HEK293 (cell line): ENCODE results near the gene HDAC1.
A peak's percentile ranks its signal among the peaks of the same experiment; 100 is the strongest.

Experiments
- MEIS1 ChIP-seq: sonication (generic); formaldehyde crosslinking; IDR thresholded peaks from 2 replicates; pipeline ENCODE4 v1.8.1; 2022; ENCODE audit warnings: missing genetic modification reagents, mild to moderate bottlenecking, borderline replicate concordance
- MYNN ChIP-seq: fragments of 450-650 bp; formaldehyde crosslinking; IDR thresholded peaks from 2 replicates; pipeline ENCODE4 v1.5.1; 2016; ENCODE audit warnings: missing biosample characterization, missing genetic modification characterization, borderline replicate concordance
- OSR2 ChIP-seq: fragments of 450-650 bp; formaldehyde crosslinking; IDR thresholded peaks from 2 replicates; pipeline ENCODE4 v1.5.1; 2016; ENCODE audit warnings: missing biosample characterization, missing genetic modification characterization
- PRDM6 ChIP-seq: fragments of 450-650 bp; formaldehyde crosslinking; IDR thresholded peaks from 2 replicates; pipeline ENCODE4 v1.5.1; 2017; ENCODE audit warnings: missing biosample characterization, missing genetic modification characterization
- SP3 ChIP-seq: fragments of 450-650 bp; formaldehyde crosslinking; IDR thresholded peaks from 2 replicates; pipeline ENCODE4 v1.5.1; 2016; ENCODE audit warnings: missing biosample characterization, missing genetic modification characterization
- ZBTB21 ChIP-seq: fragments of 450-650 bp; formaldehyde crosslinking; IDR thresholded peaks from 2 replicates; pipeline ENCODE4 v1.5.1; 2017; ENCODE audit warnings: missing biosample characterization, missing genetic modification characterization
- ZFHX2 ChIP-seq: fragments of 450-650 bp; formaldehyde crosslinking; conservative IDR thresholded peaks from 2 replicates; pipeline ENCODE4 v1.5.1; 2016; ENCODE audit warnings: missing biosample characterization, missing genetic modification characterization
- ZNF10 ChIP-seq: fragments of 450-650 bp; formaldehyde crosslinking; IDR thresholded peaks from 2 replicates; pipeline ENCODE4 v1.5.1; 2017; ENCODE audit warnings: missing biosample characterization, missing genetic modification characterization
- ZNF132 ChIP-seq: fragments of 450-650 bp; formaldehyde crosslinking; IDR thresholded peaks from 2 replicates; pipeline ENCODE4 v1.5.1; 2017; ENCODE audit warnings: missing biosample characterization, missing genetic modification characterization, borderline replicate concordance
- ZNF138 ChIP-seq: fragments of 450-650 bp; formaldehyde crosslinking; IDR thresholded peaks from 2 replicates; pipeline ENCODE4 v1.5.1; 2016; ENCODE audit warnings: missing biosample characterization, missing genetic modification characterization, borderline replicate concordance
- ZNF202 ChIP-seq: fragments of 450-650 bp; formaldehyde crosslinking; IDR thresholded peaks from 2 replicates; pipeline ENCODE4 v1.5.1; 2016; ENCODE audit warnings: missing biosample characterization, missing genetic modification characterization, borderline replicate concordance
- ZNF211 ChIP-seq: fragments of 450-650 bp; formaldehyde crosslinking; IDR thresholded peaks from 2 replicates; pipeline ENCODE4 v1.5.1; 2016; ENCODE audit warnings: low read depth, missing biosample characterization, missing genetic modification characterization
- ZNF302 ChIP-seq: fragments of 450-650 bp; formaldehyde crosslinking; IDR thresholded peaks from 2 replicates; pipeline ENCODE4 v1.5.1; 2016; ENCODE audit warnings: missing biosample characterization, missing genetic modification characterization, low read depth
- ZNF398 ChIP-seq: fragments of 450-650 bp; formaldehyde crosslinking; IDR thresholded peaks from 2 replicates; pipeline ENCODE4 v1.5.1; 2017; ENCODE audit warnings: missing biosample characterization, missing genetic modification characterization
- ZNF423 ChIP-seq: fragments of 450-650 bp; formaldehyde crosslinking; IDR thresholded peaks from 2 replicates; pipeline ENCODE4 v1.5.1; 2016; ENCODE audit warnings: missing biosample characterization, missing genetic modification characterization
- ZNF488 ChIP-seq: fragments of 450-650 bp; formaldehyde crosslinking; IDR thresholded peaks from 2 replicates; pipeline ENCODE4 v1.5.1; 2016; ENCODE audit warnings: missing biosample characterization, missing genetic modification characterization
- ZNF544 ChIP-seq: fragments of 450-650 bp; formaldehyde crosslinking; IDR thresholded peaks from 2 replicates; pipeline ENCODE4 v1.5.0; 2017; ENCODE audit warnings: missing biosample characterization, missing genetic modification characterization
- ZNF580 ChIP-seq: fragments of 450-650 bp; formaldehyde crosslinking; IDR thresholded peaks from 2 replicates; pipeline ENCODE4 v1.5.1; 2016; ENCODE audit warnings: missing biosample characterization, missing genetic modification characterization
- ZNF626 ChIP-seq: fragments of 450-650 bp; sonication (Bioruptor Pico); formaldehyde crosslinking; IDR thresholded peaks from 2 replicates; pipeline ENCODE4 v1.5.1; 2018; ENCODE audit warnings: missing biosample characterization, missing genetic modification characterization, inconsistent platforms
- ZNF639 ChIP-seq: fragments of 450-650 bp; formaldehyde crosslinking; IDR thresholded peaks from 2 replicates; pipeline ENCODE4 v1.5.1; 2016; ENCODE audit warnings: missing biosample characterization, missing genetic modification characterization
- ZNF76 ChIP-seq: fragments of 450-650 bp; formaldehyde crosslinking; IDR thresholded peaks from 2 replicates; pipeline ENCODE4; 2016; ENCODE audit warnings: low read depth, missing biosample characterization, missing genetic modification characterization, borderline replicate concordance
- ZNF768 ChIP-seq: fragments of 450-650 bp; formaldehyde crosslinking; IDR thresholded peaks from 2 replicates; pipeline ENCODE4 v1.5.1; 2018; ENCODE audit warnings: missing biosample characterization, mild to moderate bottlenecking, missing genetic modification characterization
- ZNF785 ChIP-seq: fragments of 450-650 bp; formaldehyde crosslinking; IDR thresholded peaks from 2 replicates; pipeline ENCODE4 v1.5.1; 2016; ENCODE audit warnings: missing biosample characterization, missing genetic modification characterization
- ZSCAN30 ChIP-seq: fragments of 450-650 bp; IDR thresholded peaks from 2 replicates; pipeline ENCODE4 v1.5.1; 2018; ENCODE audit warnings: missing biosample characterization, mild to moderate bottlenecking, missing genetic modification characterization, moderate library complexity
- TF ChIP-seq, protein P1 (sequence below): fragments of 450-650 bp; formaldehyde crosslinking; IDR thresholded peaks from 2 replicates; pipeline ENCODE4 v1.5.1; 2016; ENCODE audit warnings: missing biosample characterization, missing genetic modification characterization
- TF ChIP-seq, protein P2 (sequence below): fragments of 450-650 bp; formaldehyde crosslinking; IDR thresholded peaks from 2 replicates; pipeline ENCODE4 v1.5.0; 2017; ENCODE audit warnings: missing biosample characterization, missing genetic modification characterization, borderline replicate concordance
- TF ChIP-seq, protein P3 (sequence below): fragments of 450-650 bp; formaldehyde crosslinking; IDR thresholded peaks from 2 replicates; pipeline ENCODE4 v1.5.1; 2016; ENCODE audit warnings: missing biosample characterization, missing genetic modification characterization

HDAC1 gene

DNA sequence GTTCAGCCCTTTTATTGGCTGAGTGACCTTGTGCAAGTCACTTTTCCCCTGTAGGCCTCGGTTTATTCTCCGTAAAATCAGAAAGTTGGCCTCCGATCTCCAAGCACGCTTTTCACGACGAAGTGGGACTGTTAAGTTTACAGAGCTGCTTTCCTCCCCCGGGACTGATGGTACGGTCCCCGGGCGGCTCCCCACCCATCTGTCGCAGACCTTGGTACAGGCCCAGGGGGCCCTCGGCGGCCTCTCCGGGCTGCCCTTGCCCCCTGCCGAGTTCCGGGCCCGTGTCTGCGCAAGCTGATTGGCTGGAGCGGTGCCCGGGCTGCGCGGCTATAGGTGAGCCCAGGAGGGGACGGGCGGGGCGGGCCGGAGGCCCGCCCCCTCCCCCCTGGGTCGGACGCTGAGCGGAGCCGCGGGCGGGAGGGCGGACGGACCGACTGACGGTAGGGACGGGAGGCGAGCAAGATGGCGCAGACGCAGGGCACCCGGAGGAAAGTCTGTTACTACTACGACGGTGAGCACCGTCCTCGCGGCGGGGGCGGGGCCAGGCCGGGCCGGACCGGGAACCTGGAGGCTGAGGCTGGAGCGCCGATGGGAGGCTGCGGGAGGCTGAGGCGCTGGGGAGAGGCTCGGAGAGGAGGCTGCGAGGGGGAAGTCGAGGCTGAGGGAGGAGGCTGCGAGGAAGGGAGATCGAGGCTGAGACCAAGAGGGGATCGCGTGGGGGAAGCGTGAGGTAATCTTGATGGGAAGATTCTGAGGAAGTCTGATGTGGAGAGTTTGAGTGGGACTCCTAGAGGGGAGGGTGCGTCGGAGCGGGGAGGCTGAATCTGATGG lies at the start of gene HDAC1 (continued):
- TF ChIP-seq PRDM6 (tag by site-specific recombination), result no peak
- no peak for TF ChIP-seq MEIS1 (CRISPR knock-in tag)
- TF ChIP-seq OSR2, result 0 out of 2 replicates have a peak, but pooled peaks have one; percentile 30
- peak; percentile 93 for TF ChIP-seq ZNF423 (tag by site-specific recombination)
- peak; percentile 41; the same call in 1 of the 2 replicates for TF ChIP-seq ZNF639
- TF ChIP-seq ZSCAN30 (tag by site-specific recombination), result peak; percentile 59; the same call in 1 of the 2 replicates
- TF ChIP-seq, protein P1, sequence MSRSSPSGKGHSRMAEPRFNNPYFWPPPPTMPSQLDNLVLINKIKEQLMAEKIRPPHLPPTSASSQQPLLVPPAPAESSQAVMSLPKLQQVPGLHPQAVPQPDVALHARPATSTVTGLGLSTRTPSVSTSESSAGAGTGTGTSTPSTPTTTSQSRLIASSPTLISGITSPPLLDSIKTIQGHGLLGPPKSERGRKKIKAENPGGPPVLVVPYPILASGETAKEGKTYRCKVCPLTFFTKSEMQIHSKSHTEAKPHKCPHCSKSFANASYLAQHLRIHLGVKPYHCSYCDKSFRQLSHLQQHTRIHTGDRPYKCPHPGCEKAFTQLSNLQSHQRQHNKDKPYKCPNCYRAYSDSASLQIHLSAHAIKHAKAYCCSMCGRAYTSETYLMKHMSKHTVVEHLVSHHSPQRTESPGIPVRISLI, result no peak
- TF ChIP-seq ZNF202 (tag by site-specific recombination), result no peak
- no peak for TF ChIP-seq ZNF10
- peak; percentile 82 for TF ChIP-seq ZNF76
- TF ChIP-seq ZNF626 (tag by site-specific recombination), result no peak
- no peak for TF ChIP-seq ZNF138
- TF ChIP-seq, protein P2, sequence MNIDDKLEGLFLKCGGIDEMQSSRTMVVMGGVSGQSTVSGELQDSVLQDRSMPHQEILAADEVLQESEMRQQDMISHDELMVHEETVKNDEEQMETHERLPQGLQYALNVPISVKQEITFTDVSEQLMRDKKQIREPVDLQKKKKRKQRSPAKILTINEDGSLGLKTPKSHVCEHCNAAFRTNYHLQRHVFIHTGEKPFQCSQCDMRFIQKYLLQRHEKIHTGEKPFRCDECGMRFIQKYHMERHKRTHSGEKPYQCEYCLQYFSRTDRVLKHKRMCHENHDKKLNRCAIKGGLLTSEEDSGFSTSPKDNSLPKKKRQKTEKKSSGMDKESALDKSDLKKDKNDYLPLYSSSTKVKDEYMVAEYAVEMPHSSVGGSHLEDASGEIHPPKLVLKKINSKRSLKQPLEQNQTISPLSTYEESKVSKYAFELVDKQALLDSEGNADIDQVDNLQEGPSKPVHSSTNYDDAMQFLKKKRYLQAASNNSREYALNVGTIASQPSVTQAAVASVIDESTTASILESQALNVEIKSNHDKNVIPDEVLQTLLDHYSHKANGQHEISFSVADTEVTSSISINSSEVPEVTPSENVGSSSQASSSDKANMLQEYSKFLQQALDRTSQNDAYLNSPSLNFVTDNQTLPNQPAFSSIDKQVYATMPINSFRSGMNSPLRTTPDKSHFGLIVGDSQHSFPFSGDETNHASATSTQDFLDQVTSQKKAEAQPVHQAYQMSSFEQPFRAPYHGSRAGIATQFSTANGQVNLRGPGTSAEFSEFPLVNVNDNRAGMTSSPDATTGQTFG, result peak; percentile 69
- peak; percentile 36; the same call in 1 of the 2 replicates for TF ChIP-seq ZBTB21 (tag by site-specific recombination)
- peak; percentile 91 for TF ChIP-seq ZNF398 (tag by site-specific recombination)
- peak; percentile 92 for TF ChIP-seq ZNF580
- TF ChIP-seq MYNN, result peak; percentile 80; the same call in 1 of the 2 replicates
- TF ChIP-seq ZNF302 (tag by site-specific recombination), result no peak
- no peak; the same call in 1 of the 2 replicates for TF ChIP-seq ZNF768
- TF ChIP-seq ZNF544 (tag by site-specific recombination), result no peak
- peak; percentile 92 for TF ChIP-seq ZNF785 (tag by site-specific recombination)
- peak; percentile 88 for TF ChIP-seq SP3 (tag by site-specific recombination)
- TF ChIP-seq, protein P3, sequence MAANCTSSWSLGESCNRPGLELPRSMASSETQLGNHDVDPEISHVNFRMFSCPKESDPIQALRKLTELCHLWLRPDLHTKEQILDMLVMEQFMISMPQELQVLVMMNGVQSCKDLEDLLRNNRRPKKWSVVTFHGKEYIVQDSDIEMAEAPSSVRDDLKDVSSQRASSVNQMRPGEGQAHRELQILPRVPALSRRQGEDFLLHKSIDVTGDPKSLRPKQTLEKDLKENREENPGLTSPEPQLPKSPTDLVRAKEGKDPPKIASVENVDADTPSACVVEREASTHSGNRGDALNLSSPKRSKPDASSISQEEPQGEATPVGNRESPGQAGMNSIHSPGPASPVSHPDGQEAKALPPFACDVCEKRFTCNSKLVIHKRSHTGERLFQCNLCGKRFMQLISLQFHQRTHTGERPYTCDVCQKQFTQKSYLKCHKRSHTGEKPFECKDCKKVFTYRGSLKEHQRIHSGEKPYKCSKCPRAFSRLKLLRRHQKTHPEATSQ (tag by site-specific recombination), result peak; percentile 99
- TF ChIP-seq ZNF132 (tag by site-specific recombination), result no peak
- no peak for TF ChIP-seq ZNF488
- peak; percentile 77 for TF ChIP-seq ZFHX2 (tag by site-specific recombination)
- no peak for TF ChIP-seq ZNF211 (tag by site-specific recombination)
